GM23338 (cell line): Measurements from ENCODE around the gene KCNN3.

Experiments used
- CREB1 ChIP-seq: fragments of 250-450 bp; sonication (Bioruptor Pico); IDR thresholded peaks from 2 replicates; pipeline ENCODE4 v1.5.0; 2020; ENCODE audit warnings: low read depth, mild to moderate bottlenecking, moderate library complexity
- EZH2 ChIP-seq: fragments of 200-600 bp; sonication (generic); IDR thresholded peaks from one replicate; pipeline ENCODE4 v1.8.0; 2017; ENCODE audit warnings: antibody characterized with exemption, mild to moderate bottlenecking, low read depth; ENCODE audit not compliant: unreplicated experiment
- POLR2AphosphoS5 ChIP-seq: IDR thresholded peaks from 2 replicates; pipeline ENCODE4 v1.6.1; 2016; ENCODE audit warnings: antibody characterized with exemption, low read depth
- TF ChIP-seq, protein P1 (sequence below), 2 experiments: fragments of 200-600 bp in 1 of 2; sonication (generic) in 1 of 2; conservative IDR thresholded peaks; 2 replicates each; pipeline versions ENCODE4 v1.5.1 to v1.6.1; 2016 to 2017; ENCODE audit warnings: antibody characterized with exemption in 2 of 2, low read depth in 2 of 2, mild to moderate bottlenecking in 2 of 2, moderate library complexity in 1 of 2
- TF ChIP-seq, protein P2 (sequence below): IDR thresholded peaks from one replicate; pipeline ENCODE4 v1.6.1; 2018; ENCODE audit warnings: antibody characterized with exemption; ENCODE audit not compliant: unreplicated experiment

DNA sequence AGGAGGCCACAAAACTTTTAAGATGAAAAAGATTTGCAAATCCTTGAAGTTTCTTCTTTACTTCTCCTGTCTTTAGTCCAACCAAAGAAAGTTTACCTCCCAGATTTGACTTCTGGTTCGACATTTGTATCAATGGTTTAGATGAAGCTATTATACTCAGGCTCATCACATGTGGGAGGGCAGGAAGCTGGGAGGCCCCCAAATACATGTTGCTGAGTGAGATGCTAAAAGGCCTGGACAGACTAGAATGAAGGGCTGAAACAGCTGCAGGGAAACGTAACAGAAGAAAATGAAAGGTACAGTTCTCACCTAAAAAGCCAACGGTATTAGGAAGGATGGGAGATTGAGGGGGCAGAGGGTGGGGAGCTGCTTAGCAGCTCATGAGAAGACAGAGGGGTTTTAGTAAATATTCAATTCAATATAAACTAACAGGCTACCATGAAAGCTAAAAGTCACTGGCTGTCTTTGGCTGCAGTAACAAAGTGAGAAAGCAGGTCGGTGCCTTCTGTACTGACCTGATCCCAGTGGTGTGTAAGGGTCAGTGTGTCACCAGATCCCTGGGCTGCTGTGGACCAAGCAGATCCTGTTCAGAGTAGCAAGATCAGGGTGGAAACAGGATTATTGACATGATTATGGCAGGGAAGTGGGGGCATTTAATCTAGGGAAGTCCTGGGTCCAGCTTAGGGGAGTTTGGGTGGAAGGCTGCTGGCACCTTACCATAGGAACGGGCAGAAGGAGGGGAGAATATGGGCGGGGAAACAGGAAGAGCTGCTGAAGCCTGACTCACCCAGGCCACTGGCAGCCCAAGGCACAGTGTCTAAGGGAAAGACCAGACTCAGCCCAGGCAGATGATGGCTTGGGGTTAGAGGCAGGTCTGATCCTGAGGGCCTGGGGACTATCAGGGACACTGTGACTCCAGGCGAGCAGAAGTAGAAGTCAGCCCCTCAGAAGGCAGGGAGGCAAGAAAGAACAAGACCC lies 60.4 kb downstream of the KCNN3 start:
- TF ChIP-seq, protein P1, sequence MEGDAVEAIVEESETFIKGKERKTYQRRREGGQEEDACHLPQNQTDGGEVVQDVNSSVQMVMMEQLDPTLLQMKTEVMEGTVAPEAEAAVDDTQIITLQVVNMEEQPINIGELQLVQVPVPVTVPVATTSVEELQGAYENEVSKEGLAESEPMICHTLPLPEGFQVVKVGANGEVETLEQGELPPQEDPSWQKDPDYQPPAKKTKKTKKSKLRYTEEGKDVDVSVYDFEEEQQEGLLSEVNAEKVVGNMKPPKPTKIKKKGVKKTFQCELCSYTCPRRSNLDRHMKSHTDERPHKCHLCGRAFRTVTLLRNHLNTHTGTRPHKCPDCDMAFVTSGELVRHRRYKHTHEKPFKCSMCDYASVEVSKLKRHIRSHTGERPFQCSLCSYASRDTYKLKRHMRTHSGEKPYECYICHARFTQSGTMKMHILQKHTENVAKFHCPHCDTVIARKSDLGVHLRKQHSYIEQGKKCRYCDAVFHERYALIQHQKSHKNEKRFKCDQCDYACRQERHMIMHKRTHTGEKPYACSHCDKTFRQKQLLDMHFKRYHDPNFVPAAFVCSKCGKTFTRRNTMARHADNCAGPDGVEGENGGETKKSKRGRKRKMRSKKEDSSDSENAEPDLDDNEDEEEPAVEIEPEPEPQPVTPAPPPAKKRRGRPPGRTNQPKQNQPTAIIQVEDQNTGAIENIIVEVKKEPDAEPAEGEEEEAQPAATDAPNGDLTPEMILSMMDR (conservative IDR thresholded peaks at IDR 0.05; ENCODE audit: low read depth in 2 of 2), result no peak
- no peak for TF ChIP-seq POLR2AphosphoS5
- no peak for TF ChIP-seq EZH2
- TF ChIP-seq, protein P2, sequence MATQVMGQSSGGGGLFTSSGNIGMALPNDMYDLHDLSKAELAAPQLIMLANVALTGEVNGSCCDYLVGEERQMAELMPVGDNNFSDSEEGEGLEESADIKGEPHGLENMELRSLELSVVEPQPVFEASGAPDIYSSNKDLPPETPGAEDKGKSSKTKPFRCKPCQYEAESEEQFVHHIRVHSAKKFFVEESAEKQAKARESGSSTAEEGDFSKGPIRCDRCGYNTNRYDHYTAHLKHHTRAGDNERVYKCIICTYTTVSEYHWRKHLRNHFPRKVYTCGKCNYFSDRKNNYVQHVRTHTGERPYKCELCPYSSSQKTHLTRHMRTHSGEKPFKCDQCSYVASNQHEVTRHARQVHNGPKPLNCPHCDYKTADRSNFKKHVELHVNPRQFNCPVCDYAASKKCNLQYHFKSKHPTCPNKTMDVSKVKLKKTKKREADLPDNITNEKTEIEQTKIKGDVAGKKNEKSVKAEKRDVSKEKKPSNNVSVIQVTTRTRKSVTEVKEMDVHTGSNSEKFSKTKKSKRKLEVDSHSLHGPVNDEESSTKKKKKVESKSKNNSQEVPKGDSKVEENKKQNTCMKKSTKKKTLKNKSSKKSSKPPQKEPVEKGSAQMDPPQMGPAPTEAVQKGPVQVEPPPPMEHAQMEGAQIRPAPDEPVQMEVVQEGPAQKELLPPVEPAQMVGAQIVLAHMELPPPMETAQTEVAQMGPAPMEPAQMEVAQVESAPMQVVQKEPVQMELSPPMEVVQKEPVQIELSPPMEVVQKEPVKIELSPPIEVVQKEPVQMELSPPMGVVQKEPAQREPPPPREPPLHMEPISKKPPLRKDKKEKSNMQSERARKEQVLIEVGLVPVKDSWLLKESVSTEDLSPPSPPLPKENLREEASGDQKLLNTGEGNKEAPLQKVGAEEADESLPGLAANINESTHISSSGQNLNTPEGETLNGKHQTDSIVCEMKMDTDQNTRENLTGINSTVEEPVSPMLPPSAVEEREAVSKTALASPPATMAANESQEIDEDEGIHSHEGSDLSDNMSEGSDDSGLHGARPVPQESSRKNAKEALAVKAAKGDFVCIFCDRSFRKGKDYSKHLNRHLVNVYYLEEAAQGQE, result no peak
- no peak for TF ChIP-seq CREB1
